GM12873 (cell line): ENCODE measurements around the gene SENP6.

ENCODE experiments used
- TF ChIP-seq, protein P1 (sequence below): IDR thresholded peaks from 2 replicates; pipeline ENCODE4 v1.5.1; 2012; ENCODE audit warnings: low read depth, mild to moderate bottlenecking, moderate library complexity, low read length, control low read depth; ENCODE audit not compliant: insufficient read depth; ENCODE audit errors: missing control alignments

Gene SENP6

DNA sequence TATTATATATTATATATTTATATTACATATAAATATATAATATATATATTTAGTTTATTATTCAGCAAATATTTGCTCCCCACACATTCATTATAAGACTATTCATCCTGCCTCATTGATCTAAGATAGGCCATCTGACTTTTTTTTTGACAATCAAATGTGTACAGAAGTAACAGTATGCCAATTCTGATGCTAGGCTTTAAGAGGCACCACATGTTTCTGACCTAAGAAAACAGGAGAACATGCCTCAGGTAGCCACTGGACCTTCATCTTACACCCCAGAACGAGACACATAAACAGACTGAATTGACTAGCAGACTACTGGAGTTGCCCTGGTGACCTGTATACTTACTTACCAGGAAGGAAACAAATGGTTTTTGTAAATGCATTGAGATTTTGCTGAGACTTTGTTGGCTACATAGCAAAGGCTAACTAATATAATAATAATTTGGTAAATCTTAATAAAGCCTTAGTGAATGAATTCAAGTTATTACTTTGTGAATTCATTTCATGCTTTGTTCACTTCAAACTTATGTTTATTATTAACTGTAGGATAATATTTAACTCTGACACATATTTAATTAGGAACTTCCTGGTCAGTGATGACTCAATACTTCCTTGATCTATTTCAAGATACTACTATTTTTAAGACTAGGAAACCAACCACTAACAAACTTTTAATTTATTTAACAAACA lies 134.0 kb downstream of the SENP6 start:
- TF ChIP-seq, protein P1, sequence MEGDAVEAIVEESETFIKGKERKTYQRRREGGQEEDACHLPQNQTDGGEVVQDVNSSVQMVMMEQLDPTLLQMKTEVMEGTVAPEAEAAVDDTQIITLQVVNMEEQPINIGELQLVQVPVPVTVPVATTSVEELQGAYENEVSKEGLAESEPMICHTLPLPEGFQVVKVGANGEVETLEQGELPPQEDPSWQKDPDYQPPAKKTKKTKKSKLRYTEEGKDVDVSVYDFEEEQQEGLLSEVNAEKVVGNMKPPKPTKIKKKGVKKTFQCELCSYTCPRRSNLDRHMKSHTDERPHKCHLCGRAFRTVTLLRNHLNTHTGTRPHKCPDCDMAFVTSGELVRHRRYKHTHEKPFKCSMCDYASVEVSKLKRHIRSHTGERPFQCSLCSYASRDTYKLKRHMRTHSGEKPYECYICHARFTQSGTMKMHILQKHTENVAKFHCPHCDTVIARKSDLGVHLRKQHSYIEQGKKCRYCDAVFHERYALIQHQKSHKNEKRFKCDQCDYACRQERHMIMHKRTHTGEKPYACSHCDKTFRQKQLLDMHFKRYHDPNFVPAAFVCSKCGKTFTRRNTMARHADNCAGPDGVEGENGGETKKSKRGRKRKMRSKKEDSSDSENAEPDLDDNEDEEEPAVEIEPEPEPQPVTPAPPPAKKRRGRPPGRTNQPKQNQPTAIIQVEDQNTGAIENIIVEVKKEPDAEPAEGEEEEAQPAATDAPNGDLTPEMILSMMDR: no peak

DNA sequence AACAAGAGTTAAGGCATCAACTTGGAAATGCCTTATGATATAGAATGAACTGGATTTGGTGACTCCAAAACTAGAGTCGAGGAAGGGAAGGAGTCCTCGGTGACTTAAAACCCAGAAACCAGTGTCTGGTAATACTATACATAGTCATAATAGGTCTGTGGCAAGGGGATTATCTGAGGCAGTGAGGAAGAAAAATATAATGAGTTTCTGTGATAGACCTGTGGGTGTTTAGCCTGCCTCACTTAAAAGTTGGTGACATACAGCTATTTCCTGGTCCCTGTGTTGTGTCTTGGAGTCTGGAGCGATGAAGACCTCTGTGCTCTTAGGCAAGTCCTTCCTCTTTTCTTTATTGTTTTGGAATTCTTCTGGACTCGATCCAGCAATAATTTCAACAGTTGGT lies 142.3 kb downstream of the SENP6 start:
- TF ChIP-seq, protein P1: no peak

DNA sequence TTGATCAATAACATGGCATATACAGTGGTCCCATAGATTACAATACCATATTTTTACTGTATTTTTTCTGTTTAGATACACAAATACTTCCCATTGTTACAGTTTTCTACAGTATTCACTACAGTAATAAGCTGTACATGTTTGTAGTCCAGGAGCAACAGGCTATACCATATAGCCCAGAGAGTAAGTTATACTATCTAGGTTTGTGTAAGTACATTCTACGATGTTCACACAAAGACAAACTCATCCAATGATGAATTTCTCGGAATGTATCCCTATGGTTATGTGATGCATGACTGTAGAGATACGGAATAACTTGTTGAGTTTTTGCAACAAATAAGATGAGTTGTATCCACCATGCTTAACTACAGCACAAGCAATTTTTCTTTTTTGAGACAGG lies 143.7 kb downstream of the SENP6 start:
- TF ChIP-seq, protein P1: no peak

DNA sequence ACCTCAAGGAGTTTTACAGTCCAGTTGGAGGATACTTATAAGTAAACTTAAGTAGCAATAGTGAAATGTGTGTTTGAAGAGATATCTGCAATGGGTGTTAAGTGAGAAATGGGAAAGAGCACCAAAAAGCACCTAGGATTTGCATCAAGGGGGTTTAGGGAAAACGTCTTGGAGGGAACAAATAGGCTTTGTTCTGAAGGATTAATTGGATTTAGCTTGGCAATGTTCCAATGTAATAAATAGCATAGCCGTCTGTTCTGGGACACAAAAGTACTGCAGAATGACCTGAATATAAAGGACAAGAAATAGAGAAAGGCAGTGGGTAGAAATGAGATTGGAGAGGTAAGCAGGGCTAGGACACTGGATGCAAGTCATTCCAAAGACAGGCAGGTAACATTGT lies 144.5 kb downstream of the SENP6 start:
- TF ChIP-seq, protein P1: no peak

DNA sequence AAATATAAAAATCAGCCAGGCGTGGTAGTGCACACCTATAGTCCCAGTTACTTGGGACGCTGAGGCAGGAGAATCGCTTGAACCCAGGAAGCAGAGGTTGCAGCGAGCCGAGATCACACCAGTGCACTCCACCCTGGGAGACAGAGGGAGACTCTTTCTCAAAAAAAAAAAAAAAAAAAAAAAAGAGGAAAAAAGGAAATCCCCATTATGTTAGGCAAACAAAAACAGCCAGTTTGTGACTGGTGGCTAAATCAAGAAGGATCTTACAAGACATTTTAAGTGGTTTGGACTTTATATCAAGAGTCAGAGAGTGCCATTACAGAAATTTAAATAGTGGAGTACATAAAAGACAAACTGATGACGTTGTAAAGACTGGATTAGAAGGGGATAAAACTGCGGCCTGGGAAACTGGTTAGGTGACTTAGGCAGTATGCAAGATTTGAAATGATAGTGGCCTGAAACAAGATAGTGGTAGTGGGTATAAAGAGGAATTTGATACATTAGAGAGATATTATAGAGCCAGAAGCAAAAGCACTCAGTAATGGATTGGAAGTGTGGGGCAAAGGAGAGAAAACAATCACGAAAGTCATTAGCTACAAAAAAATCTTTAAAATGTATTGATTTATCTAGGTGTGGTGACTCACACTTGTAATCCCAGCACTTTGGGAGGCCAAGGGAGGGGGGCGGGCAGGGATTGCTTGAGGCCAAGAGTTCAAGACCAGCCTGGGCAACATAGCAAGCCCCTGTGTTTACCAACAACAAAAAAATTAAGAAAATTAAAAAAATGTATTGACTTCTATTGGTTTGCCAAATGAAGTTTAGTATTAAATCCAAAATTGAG lies 145.7 kb downstream of the SENP6 start:
- TF ChIP-seq, protein P1: no peak

DNA sequence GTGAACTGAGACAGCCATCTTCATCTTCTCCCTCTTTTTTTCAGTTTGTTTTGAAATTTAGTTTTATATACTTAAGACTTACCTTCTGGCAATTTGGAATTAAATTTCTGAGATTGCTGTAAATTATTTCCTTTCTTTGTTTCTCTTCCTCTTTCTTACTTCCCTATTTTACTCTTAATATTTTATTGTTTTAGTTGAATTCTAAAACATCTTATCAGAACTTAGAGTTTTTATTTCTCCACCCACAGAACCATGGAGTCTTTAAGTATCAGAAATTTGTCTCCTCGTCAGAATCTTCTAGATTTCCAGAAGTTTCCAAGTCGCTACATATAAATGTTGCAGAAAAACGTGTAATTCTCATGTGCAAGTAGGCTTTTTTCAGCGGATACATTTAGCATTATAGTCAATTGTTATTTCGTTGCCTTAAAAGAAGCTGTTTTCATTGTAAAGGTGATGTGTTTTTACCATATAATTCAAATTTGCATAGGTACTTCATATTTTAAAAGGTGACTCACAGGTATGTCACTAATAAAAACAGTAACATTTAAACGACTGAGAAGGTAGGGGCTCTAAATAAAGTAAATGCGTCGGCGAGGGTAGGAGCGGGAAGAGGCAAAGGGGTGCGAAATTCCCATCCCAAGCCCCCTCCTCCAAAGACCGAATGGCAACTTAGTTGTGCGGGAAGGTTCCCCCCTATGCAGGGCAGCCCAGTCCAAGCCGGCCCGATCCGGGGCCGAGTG lies 146.5 kb downstream of the SENP6 start:
- TF ChIP-seq, protein P1: no peak

DNA sequence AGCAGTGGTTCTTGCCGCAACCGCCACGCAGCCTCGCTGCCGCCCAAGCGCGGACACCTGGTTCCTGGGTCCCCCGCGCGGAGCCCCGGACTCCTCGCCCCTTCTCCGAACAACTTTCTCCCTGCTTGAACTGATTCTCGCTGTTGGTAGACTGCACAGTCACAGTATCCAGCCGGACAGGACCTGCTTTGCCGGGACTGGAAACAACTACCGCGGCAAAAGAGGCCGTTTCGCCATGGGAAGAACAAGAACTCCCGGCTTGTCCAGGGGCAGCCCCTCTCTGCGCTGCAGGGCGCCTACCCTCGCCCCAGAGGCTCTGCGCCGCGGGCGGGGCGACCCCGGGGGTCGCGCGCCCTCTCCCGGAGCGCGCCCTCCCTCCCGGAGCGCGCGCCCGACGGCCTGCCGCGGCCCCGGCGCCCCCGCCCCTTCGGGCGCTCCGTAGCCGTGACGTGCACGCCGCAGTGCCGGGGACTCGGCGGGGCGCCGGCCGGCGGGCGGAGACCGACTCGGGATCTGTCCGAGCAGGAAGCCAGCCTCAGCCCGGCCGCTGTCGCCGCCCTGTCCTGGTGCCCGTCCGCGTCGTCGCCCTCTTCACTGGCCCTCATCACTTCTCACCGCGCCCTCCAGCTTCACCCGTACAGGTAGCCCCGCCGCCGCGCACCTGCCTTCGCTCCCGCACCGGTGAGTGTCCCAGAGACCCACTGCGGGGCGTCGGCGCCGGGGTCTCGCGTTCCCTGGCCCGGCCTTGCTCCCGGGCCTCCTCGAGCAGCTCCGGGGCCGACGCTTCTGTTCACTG lies 147.3 kb downstream of the SENP6 start, which contains the start of gene MYO6:
TSS of gene MYO6 (plus strand) at position 497 of the 796 bp plus-strand sequence. CDS start 68,309 bp downstream, outside the sequence.
- TF ChIP-seq, protein P1: no peak
